ENCODE data around the gene FAM187B. TPM values are rescaled to one million over a fixed set of nuclear protein-coding genes. Genes with fewer than 3 reads are reported as not detected.
A peak's percentile ranks its signal among the peaks of the same experiment; 100 is the strongest.
"Not testable (repeated sequence)": the region's sequence is repeated elsewhere in the genome, so short reads cannot be mapped to it uniquely, and the experiment has no call there.

The FAM187B gene
- total RNA-seq, 1 experiment from 2014 or later = not detected

- no peak for DNase-seq
- Histone ChIP-seq H3K27me3 (ENCODE audit: control insufficient read depth, insufficient read depth, low read length) (no peaks in the 10 kb centered on the region), H3K36me3 (replicated peaks; ENCODE audit: control insufficient read depth, insufficient read depth, low read length) (peaks cover 18% of the 10 kb centered on the region), H3K4me3 (ENCODE audit: insufficient read depth, low read depth, low read length) (no peak overlapping the region)
Measured at GRCh38 chr19:35251456-35251855, 22.9 kb upstream of the FAM187B start.

GRCh38 chr19:35249848-35250711 lies 21.5 kb upstream of the FAM187B start:
- H3K36me3 ChIP-seq (replicated peaks; ENCODE audit: control insufficient read depth, insufficient read depth, low read length) = peaks cover 18% of the 10 kb centered on the region
- peak overlapping the region; percentile 93 for H3K4me3 ChIP-seq (ENCODE audit: insufficient read depth, low read depth, low read length)
- no peak for DNase-seq
- no peaks in the 10 kb centered on the region for H3K27me3 ChIP-seq (ENCODE audit: control insufficient read depth, insufficient read depth, low read length)

- H3K27me3 ChIP-seq (ENCODE audit: control insufficient read depth, insufficient read depth, low read length) = no peaks in the 10 kb centered on the region
- peaks cover 12% of the 10 kb centered on the region for H3K36me3 ChIP-seq (replicated peaks; ENCODE audit: control insufficient read depth, insufficient read depth, low read length)
- peak overlapping the region; percentile 93 for H3K4me3 ChIP-seq (ENCODE audit: insufficient read depth, low read depth, low read length)
- DNase-seq = peak; percentile 71
Measured at GRCh38 chr19:35249146-35249847, 20.8 kb upstream of the FAM187B start.

GRCh38 chr19:35248310-35249145 lies 20.0 kb upstream of the FAM187B start, which contains the start of gene LSR:
Gene LSR (plus strand): TSS chr19:35249002. CDS start chr19:35249023, 21 bp downstream.
- Histone ChIP-seq H3K27me3 (ENCODE audit: control insufficient read depth, insufficient read depth, low read length) (no peaks in the 10 kb centered on the region), H3K36me3 (replicated peaks; ENCODE audit: control insufficient read depth, insufficient read depth, low read length) (peaks cover 12% of the 10 kb centered on the region), H3K4me3 (ENCODE audit: insufficient read depth, low read depth, low read length) (peak within 1 kb of the TSS; percentile 93)
- DNase-seq = peak; percentile 99

GRCh38 chr19:35247526-35248309 lies 19.2 kb upstream of the FAM187B start:
- H3K4me3 ChIP-seq (ENCODE audit: insufficient read depth, low read depth, low read length) = peak overlapping the region; percentile 93
- no peaks in the 10 kb centered on the region for H3K27me3 ChIP-seq (ENCODE audit: control insufficient read depth, insufficient read depth, low read length)
- peaks cover 10% of the 10 kb centered on the region for H3K36me3 ChIP-seq (replicated peaks; ENCODE audit: control insufficient read depth, insufficient read depth, low read length)
- peak; percentile 97 for DNase-seq

GRCh38 chr19:35246466-35247092 lies 18.0 kb upstream of the FAM187B start:
- no peaks in the 10 kb centered on the region for H3K27me3 ChIP-seq (ENCODE audit: control insufficient read depth, insufficient read depth, low read length)
- H3K36me3 ChIP-seq (replicated peaks; ENCODE audit: control insufficient read depth, insufficient read depth, low read length) = peaks cover 8% of the 10 kb centered on the region
- H3K4me3 ChIP-seq (ENCODE audit: insufficient read depth, low read depth, low read length) = no peak overlapping the region
- DNase-seq = no peak

GRCh38 chr19:35241417-35241816 lies 12.9 kb upstream of the FAM187B start:
- Histone ChIP-seq H3K36me3 (replicated peaks; ENCODE audit: control insufficient read depth, insufficient read depth, low read length) (no peaks in the 10 kb centered on the region), H3K27me3 (ENCODE audit: control insufficient read depth, insufficient read depth, low read length) (no peaks in the 10 kb centered on the region), H3K4me3 (ENCODE audit: insufficient read depth, low read depth, low read length) (no peak overlapping the region)
- no peak for DNase-seq

DNA sequence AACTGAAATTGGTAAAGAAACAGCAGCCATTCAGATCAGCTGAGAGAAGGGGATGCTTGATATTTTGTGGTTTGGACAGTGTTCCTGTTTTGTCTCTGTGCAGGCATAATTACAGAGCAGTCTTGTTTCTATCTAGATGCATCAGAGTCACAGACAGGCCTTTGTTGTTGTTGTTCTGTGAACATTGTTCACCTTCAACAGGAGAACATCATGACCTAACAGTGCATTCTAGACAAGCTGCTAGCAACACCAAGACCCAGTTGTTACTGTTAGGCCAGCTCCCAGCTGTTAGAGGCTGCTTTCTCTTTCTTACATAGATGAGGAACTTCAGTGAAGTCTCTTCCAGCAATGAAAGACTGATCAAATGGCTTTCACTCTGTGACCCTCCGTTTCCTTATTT lies 11.8 kb upstream of the FAM187B start:
- Histone ChIP-seq H3K36me3 (replicated peaks; ENCODE audit: control insufficient read depth, insufficient read depth, low read length) (no peaks in the 10 kb centered on the region), H3K27me3 (ENCODE audit: control insufficient read depth, insufficient read depth, low read length) (no peaks in the 10 kb centered on the region), H3K4me3 (ENCODE audit: insufficient read depth, low read depth, low read length) (no peak overlapping the region)
- DNase-seq = no peak

DNA sequence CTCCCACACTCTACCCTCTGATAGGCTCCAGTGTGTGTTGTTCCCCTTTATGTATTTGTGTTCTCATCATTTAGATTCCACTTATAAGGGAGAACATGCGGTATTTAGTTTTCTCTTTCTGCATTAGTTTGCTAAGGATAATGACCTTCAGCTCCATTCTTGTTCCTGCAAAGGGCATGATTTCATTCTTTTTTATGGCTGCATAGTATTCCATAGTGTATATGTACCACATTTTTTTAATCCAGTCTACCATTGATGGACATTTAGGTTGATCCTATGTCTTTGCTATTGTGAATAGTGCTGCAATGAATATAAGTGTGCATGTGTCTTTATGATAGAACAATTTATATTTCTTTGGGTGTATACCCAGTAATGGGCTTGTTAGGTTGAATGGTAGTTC lies 11.1 kb upstream of the FAM187B start:
- not testable (repeated sequence) for H3K27me3 ChIP-seq (ENCODE audit: control insufficient read depth, insufficient read depth, low read length); H3K4me3 ChIP-seq (ENCODE audit: insufficient read depth, low read depth, low read length); H3K36me3 ChIP-seq (replicated peaks; ENCODE audit: control insufficient read depth, insufficient read depth, low read length); DNase-seq

DNA sequence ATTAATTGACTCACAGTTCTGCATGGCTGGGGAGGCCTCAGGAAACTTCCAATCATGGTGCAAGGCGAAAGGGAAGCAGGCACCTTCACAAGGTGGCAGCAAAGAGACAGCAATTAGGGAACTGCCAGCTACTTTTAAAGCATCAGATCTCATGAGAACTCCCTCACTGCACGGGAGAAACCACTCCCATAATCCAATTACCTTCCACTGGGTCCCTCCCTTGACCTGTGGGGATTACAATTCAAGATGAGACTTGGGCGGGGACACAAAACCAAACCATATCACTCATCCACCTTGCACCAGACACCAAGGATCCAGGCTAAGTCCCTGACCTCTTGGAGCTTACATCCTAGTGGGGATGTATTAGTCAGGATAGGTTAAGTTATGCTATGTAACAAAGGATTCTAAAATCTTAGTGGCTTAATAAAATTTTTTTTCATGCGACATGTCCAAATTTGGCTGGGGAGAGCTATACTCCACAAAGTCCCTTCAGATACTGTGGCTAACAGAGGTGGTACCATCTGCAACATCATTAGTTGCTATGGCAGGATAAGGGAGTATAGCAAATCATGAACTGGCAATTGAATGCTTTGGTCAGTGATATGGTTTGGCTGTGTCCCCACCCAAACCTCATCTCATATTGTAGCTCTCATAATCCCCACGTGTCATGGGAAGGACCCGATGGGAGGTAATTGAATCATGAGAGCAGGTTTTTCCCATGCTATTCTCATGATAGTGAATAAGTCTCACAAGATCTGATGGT lies 8.3 kb upstream of the FAM187B start:
- no peak for DNase-seq
- no peaks in the 10 kb centered on the region for H3K27me3 ChIP-seq (ENCODE audit: control insufficient read depth, insufficient read depth, low read length)
- H3K36me3 ChIP-seq (replicated peaks; ENCODE audit: control insufficient read depth, insufficient read depth, low read length) = no peaks in the 10 kb centered on the region
- H3K4me3 ChIP-seq (ENCODE audit: insufficient read depth, low read depth, low read length) = no peak overlapping the region

GRCh38 chr19:35232912-35233311 lies 4.4 kb upstream of the FAM187B start:
- no peaks in the 10 kb centered on the region for H3K27me3 ChIP-seq (ENCODE audit: control insufficient read depth, insufficient read depth, low read length)
- H3K36me3 ChIP-seq (replicated peaks; ENCODE audit: control insufficient read depth, insufficient read depth, low read length) = no peaks in the 10 kb centered on the region
- no peak overlapping the region for H3K4me3 ChIP-seq (ENCODE audit: insufficient read depth, low read depth, low read length)
- DNase-seq = no peak

DNA sequence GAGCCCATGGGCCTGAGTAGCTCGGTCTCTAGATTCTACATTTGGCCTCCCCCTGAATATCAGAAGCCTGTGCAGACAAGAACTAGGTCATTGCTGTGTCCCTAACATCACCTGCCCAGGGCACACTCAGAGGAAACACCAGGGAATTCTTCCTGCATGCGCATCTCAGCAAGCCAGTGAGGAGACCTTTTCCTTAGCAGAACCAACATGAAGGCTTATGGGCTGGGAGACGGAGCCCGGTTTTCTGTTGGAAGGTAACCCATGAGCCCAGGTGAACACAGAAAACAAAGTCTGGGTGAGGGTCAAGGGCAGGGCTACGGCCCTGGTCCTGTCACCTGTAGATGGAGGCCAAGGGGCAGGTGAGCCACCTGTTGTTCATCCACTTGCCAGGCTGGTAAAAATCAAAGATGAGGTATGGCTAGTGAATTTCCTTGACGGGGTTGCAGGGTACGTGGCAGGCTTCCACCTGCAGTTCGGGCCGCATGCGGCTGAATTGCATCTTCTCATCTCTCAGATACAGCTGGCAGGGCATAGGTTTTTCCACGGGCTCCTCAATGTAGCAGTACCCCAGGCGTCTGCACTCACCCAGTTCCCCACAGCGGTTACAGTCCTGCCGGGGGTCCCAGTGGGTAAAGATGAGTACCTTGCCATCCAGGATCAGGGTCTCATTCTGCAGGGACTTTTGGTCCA lies 3.6 kb upstream of the FAM187B start:
- DNase-seq = no peak
- H3K4me3 ChIP-seq (ENCODE audit: insufficient read depth, low read depth, low read length) = no peak overlapping the region
- no peaks in the 10 kb centered on the region for H3K36me3 ChIP-seq (replicated peaks; ENCODE audit: control insufficient read depth, insufficient read depth, low read length)
- no peaks in the 10 kb centered on the region for H3K27me3 ChIP-seq (ENCODE audit: control insufficient read depth, insufficient read depth, low read length)

All from H7 (cell line).